ENCODE measurements around the gene KISS1R.
"Not testable (repeated sequence)": the region's sequence is repeated elsewhere in the genome, so short reads cannot be mapped to it uniquely, and the experiment has no call there.

KISS1R gene

GRCh38 chr19:917323-918151 is at the start of gene KISS1R:
Gene KISS1R, plus strand, starts transcription at chr19:917333. Its CDS starts 170 bp downstream, at chr19:917503.
- DNase-seq (ENCODE audit: low spot score): no peak

DNA sequence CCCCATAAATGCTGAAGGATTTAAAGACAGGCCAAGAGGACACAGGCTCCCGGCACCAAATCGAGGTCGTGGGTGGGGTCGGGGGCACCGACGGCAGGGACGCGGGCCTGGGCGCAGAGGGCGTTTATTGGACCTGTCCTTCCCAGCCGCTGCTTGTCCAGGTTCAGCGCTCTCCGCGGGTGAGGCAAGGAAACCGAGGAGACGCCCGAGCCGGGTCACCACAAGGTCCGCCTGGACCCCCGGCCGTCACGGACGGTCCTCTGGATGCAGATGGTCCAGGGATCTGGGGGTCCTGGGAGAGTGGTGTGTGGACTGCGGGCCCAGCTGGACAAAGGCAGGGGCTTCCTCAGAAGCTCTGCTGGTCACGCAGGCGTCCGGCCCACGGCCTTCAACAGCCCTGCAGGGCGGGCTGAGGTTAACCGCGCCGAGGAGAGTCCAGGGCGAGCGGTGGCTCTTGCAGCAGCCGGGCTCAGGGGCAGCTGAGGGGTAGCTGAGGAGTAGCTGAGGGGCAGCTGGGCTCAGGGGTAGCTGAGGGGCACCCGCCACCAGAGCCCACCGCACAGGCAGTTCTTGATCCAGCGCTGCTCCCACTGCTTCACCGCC is 49.2 kb upstream of the KISS1R start:
- DNase-seq (ENCODE audit: low spot score): no peak

GRCh38 chr19:868458-869244 is 48.5 kb upstream of the KISS1R start:
- no peak for DNase-seq (ENCODE audit: low spot score)

DNA sequence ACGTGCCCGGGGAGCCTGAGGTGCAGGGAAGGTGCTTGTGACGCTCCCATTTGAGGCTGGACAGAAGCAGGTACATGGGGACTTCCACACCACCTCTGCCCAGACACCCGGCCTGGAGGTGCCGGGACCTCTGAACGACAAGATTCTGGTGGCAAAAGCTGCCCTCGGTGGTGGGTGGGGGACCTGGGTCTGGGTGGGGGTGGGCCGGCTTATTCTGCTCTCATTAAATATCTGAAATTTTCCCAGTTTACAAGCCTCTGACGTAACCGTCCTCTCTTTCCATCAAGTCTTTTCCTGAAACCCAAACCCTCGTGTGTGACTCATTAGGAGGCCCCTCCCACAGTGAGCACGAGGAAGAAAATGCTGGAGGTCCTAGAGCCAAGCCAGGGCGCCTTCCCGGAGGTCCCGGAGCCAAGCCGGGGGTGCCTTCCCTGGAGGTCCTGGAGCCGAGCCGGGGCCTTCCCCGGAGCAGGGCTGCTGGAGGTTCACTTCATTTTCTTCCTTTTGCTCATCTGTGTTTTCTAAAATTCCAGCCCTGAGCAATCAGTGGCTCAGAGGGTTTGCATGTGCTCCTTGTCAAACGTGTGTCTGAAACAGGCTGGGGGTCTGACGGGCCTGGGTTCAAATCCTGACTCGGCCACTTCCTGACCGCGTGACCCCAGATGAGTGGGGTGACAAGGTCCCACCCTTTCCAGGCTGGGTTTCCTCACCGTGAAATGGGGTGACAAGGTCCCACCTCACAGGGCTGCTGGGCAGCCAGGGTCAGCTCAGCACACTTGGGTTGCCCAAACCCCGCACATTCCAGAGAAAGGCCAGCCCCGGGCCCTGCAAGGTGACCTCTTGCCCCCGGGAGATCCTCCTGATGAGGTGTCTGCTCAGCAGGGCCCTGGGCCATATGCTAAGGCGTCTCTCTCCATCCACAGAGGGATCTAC is 47.6 kb upstream of the KISS1R start:
- no peak for DNase-seq (ENCODE audit: low spot score)

DNA sequence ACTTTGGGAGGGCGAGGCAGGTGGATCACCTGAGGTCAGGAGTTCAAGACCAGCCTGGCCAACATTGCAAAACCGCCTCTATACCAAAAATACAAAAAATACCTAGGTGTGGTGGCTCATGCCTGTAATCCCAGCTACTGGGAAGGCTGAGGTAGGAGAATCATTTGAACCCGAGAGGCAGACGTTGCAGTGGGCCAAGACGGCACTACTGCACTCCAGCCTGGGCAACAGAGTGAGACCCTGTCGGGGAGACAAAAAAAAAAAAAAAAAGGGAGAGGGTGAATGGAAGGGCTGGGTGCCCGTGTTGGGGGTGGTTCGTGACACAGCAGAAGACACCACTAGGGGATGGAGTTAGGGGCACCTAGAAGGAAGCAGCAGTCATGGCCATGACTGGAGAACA is 46.8 kb upstream of the KISS1R start:
- no peak for DNase-seq (ENCODE audit: low spot score)

GRCh38 chr19:870963-871401 is 46.2 kb upstream of the KISS1R start:
- no peak for DNase-seq (ENCODE audit: low spot score)

GRCh38 chr19:871446-872265 is 45.5 kb upstream of the KISS1R start:
- DNase-seq (ENCODE audit: low spot score): no peak

GRCh38 chr19:872266-872951 is 44.7 kb upstream of the KISS1R start:
- peak; percentile 83 for DNase-seq (ENCODE audit: low spot score)

DNA sequence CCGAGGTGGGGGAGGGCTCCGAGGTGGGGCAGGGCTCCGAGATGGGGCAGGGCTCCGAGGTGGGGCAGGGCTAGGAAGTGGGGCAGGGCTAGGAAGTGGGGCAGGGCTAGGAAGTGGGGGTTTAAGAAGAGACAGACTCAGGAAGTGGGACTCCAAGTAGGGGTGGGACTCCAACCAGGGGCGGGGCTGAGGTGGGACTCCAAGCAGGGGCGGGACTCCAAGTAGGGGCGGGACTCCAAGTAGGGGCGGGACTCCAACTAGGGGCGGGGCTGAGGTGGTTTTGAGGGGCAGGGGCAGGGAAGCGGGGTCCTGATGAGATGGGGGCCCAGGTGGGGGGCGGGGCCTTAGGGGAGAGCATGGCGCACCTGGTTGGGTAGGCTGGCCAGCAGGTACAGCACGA is 44.0 kb upstream of the KISS1R start:
- DNase-seq (ENCODE audit: low spot score): peak; percentile 78

- no peak for DNase-seq (ENCODE audit: low spot score)
These were observed 43.5 kb upstream of the KISS1R start for GRCh38 chr19:873561-874041.

- DNase-seq (ENCODE audit: low spot score): no peak
These were observed 41.8 kb upstream of the KISS1R start for GRCh38 chr19:875265-875879.

DNA sequence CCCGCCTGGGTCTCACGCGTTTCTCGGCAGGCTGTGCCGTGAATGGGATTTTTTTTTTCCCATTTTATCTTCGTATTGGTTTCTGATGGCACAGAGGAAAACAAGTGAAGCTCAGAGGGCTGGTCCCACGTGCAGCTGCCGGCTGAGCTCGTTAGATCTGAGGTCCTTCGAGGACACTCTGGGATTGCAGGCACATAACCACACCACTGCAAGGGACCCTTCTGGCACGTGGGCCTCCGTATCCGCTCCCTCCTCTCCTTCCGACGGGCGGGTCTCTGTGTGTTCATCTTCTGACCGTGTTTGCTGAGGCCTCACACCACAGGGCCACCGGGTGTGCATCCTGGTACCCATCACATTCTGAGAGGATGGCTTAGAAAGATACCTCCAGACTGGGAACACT is 41.0 kb upstream of the KISS1R start:
- DNase-seq (ENCODE audit: low spot score): no peak

DNA sequence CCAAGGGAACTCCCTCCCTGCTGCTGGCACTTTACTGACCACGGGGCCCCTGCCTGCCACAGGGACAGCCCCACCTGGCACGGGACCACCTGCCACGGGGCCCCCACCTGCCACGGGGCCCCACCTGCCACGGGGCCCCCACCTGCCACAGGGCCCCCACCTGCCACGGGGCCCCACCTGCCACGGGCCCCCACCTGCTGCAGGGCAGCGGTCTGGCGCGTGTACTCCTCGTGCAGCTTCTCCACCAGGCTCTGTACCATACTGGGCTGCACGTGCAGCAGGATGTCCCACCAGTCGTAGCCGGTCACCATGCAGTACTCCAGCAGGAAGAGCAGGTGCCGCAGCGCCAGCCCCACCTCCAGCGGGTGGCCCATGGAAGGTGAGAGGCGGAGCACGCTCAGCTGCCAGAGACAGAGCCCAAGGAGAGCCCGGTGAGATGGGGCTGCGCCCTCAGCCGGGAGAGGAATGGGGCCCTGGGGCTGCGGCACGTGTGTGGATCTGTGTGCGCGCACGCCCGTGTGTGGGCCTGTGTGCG is 40.3 kb upstream of the KISS1R start:
- DNase-seq (ENCODE audit: low spot score): no peak

DNA sequence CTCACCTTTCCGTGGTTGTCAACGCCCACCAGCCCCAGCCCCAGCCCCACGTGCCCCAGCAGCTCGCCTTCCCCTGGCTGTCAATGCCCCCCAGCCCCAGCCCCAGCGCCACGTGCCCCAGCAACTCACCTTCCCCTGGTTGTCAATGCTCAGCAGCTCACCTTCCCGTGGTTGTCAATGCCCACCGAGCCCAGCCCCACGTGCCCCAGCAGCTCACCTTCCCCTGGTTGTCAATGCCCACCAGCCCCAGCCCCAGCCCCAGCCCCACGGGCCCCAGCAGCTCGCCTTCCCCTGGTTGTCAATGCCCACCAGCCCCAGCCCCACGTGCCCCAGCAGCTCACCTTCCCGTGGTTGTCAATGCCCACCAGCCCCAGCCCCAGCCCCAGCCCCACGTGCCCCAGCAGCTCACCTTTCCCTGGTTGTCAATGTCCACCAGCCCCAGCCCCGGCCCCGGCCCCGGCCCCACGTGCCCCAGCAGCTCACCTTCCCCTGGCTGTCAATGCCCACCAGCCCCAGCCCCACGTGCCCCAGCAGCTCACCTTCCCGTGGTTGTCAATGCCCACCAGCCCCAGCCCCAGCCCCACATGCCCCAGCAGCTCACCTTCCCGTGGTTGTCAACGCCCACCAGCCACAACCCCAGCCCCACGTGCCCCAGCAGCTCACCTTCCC is 39.0 kb upstream of the KISS1R start:
- DNase-seq (ENCODE audit: low spot score): not testable (repeated sequence)

- DNase-seq (ENCODE audit: low spot score): not testable (repeated sequence)
These were observed 38.2 kb upstream of the KISS1R start for GRCh38 chr19:878751-879561.

DNA sequence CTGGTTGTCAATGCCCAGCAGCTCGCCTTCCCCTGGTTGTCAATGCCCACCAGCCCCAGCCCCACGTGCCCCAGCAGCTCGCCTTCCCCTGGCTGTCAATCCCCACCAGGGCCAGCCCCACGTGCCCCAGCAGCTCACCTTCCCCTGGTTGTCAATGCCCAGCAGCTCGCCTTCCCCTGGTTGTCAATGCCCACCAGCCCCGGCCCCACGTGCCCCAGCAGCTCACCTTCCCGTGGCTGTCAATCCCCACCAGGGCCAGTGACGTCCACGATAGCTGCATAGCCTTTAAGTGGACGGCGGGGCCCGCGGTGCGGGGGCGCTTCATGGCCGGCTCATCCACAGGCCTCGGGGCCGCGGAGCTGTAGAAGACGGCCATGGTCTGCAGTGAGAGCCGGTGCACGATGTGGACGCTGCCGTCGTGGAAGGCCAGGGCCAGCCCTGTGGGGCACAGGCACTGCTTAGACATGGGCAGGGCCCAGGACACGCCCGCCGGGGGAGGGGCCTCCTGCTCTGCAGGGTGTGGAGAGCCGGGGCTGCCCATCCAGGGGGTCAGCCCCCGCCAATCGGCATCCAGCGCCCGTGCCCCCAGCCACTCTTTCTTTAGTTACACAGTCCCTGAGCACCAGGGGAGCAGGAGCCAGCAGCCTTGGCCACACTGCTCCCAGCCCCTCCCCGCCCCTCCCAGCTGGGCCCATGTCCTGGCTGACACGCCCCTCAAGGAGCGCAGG is 37.3 kb upstream of the KISS1R start:
- DNase-seq (ENCODE audit: low spot score): no peak
